H9 (cell line): ENCODE measurements around the gene PPP1R12B. TPM values are rescaled to one million over a fixed set of nuclear protein-coding genes. Genes with fewer than 3 reads are reported as not detected.

Source experiments
- DNase-seq: peaks from one replicate; pipeline ENCODE4 v3.0.0-alpha.2; 2017
- H2AFZ ChIP-seq: one replicate; pipeline ENCODE4 v1.6.1; 2013; ENCODE audit warnings: mild to moderate bottlenecking, low read length, control low read depth, moderate library complexity
- H2AK5ac ChIP-seq: 2 replicates; pipeline ENCODE4 v1.6.1; 2013; ENCODE audit warnings: low read length, control low read depth, mixed read lengths; ENCODE audit not compliant: insufficient read length
- H2BK120ac ChIP-seq: one replicate; pipeline ENCODE4 v1.6.1; 2013; ENCODE audit warnings: low read depth, mild to moderate bottlenecking, low read length, control low read depth, inconsistent platforms; ENCODE audit not compliant: poor library complexity, severe bottlenecking
- H2BK12ac ChIP-seq: 2 replicates; pipeline ENCODE4 v1.6.1; 2013; ENCODE audit warnings: low read length, control low read depth, mixed read lengths, low read depth; ENCODE audit not compliant: insufficient read length
- H2BK15ac ChIP-seq: 2 replicates; pipeline ENCODE4 v1.6.1; 2013; ENCODE audit warnings: low read depth, low read length, control low read depth
- H2BK20ac ChIP-seq: one replicate; pipeline ENCODE4 v1.6.1; 2013; ENCODE audit warnings: low read depth, mild to moderate bottlenecking, low read length, control low read depth, inconsistent platforms; ENCODE audit not compliant: poor library complexity, severe bottlenecking
- H2BK5ac ChIP-seq: 2 replicates; pipeline ENCODE4 v1.6.1; 2013; ENCODE audit warnings: low read length, control low read depth, mixed read lengths; ENCODE audit not compliant: insufficient read length
- H3K14ac ChIP-seq: 2 replicates; pipeline ENCODE4 v1.6.1; 2013; ENCODE audit warnings: low read length, control low read depth; ENCODE audit not compliant: insufficient read depth
- H3K18ac ChIP-seq: 2 replicates; pipeline ENCODE4 v1.6.1; 2013; ENCODE audit warnings: low read depth, mild to moderate bottlenecking, mixed read lengths, low read length, control low read depth; ENCODE audit not compliant: insufficient read length
- H3K23ac ChIP-seq: 2 replicates; pipeline ENCODE4 v1.6.1; 2013; ENCODE audit warnings: low read length, control low read depth, mixed read lengths, low read depth; ENCODE audit not compliant: insufficient read length
- H3K23me2 ChIP-seq: 2 replicates; pipeline ENCODE4 v1.6.1; 2013; ENCODE audit warnings: low read depth, mild to moderate bottlenecking, mixed read lengths, low read length, control low read depth; ENCODE audit not compliant: insufficient read length, poor library complexity, severe bottlenecking
- H3K27ac ChIP-seq: 2 replicates; pipeline ENCODE4 v1.5.1; 2013; ENCODE audit warnings: low read length, control low read depth, mixed read lengths, low read depth; ENCODE audit not compliant: insufficient read length
- H3K27me3 ChIP-seq: 2 replicates; pipeline ENCODE4 v1.6.1; 2013; ENCODE audit warnings: low read length, control low read depth, inconsistent platforms; ENCODE audit not compliant: insufficient read depth
- H3K4ac ChIP-seq: 2 replicates; pipeline ENCODE4 v1.6.1; 2013; ENCODE audit warnings: low read depth, mild to moderate bottlenecking, control low read depth, inconsistent platforms, low read length, moderate library complexity
- H3K4me1 ChIP-seq: 2 replicates; pipeline ENCODE4 v1.6.1; 2013; ENCODE audit warnings: low read length, control low read depth, inconsistent platforms; ENCODE audit not compliant: insufficient read depth
- H3K4me2 ChIP-seq: 2 replicates; pipeline ENCODE4 v1.6.1; 2013; ENCODE audit warnings: low read length, control low read depth, mixed read lengths; ENCODE audit not compliant: insufficient read length, insufficient read depth
- H3K56ac ChIP-seq: 2 replicates; pipeline ENCODE4 v1.6.1; 2013; ENCODE audit warnings: low read depth, mild to moderate bottlenecking, mixed read lengths, low read length, control low read depth; ENCODE audit not compliant: insufficient read length
- H3K79me1 ChIP-seq: 2 replicates; pipeline ENCODE4 v1.6.1; 2013; ENCODE audit warnings: low read depth, mild to moderate bottlenecking, moderate library complexity, low read length, control low read depth, inconsistent platforms; ENCODE audit not compliant: insufficient read depth, poor library complexity, severe bottlenecking
- H3K79me2 ChIP-seq: 2 replicates; pipeline ENCODE4 v1.6.1; 2013; ENCODE audit warnings: low read length, control low read depth, inconsistent platforms; ENCODE audit not compliant: insufficient read depth
- H3K9ac ChIP-seq: 2 replicates; pipeline ENCODE4 v1.6.1; 2013; ENCODE audit warnings: low read length, control low read depth, mixed read lengths; ENCODE audit not compliant: insufficient read length; ENCODE audit errors: extremely low read depth
- H3K9me3 ChIP-seq: one replicate; pipeline ENCODE4 v1.6.1; 2013; ENCODE audit warnings: low read depth, low read length, inconsistent platforms; ENCODE audit not compliant: control insufficient read depth
- H3T11ph ChIP-seq: one replicate; pipeline ENCODE4 v1.6.1; 2013; ENCODE audit warnings: mild to moderate bottlenecking, low read length, control low read depth, inconsistent platforms
- H4K20me1 ChIP-seq: one replicate; pipeline ENCODE4 v1.6.1; 2013; ENCODE audit not compliant: control insufficient read depth, insufficient read length, insufficient read depth
- H4K5ac ChIP-seq: 2 replicates; pipeline ENCODE4 v1.6.1; 2013; ENCODE audit warnings: low read depth, mild to moderate bottlenecking, mixed read lengths, low read length, control low read depth; ENCODE audit not compliant: insufficient read length
- H4K8ac ChIP-seq: replicated peaks from 2 replicates; pipeline ENCODE4 v1.6.1; 2013; ENCODE audit warnings: low read length, control low read depth, mixed read lengths, low read depth; ENCODE audit not compliant: insufficient read length
- H4K91ac ChIP-seq: 2 replicates; pipeline ENCODE4 v1.6.1; 2013; ENCODE audit warnings: low read depth, mild to moderate bottlenecking, moderate library complexity, mixed read lengths, low read length, control low read depth; ENCODE audit not compliant: insufficient read length
- H3K27ac Mint-ChIP-seq, 3 experiments: 2 replicates in 2 of 3; 3 replicates in 1 of 3; pipeline ENCODE4 v1.8.0; 2020 to 2021; ENCODE audit warnings: mixed read lengths in 3 of 3, mild to moderate bottlenecking in 1 of 3, moderate library complexity in 1 of 3
- H3K27me3 Mint-ChIP-seq: 2 replicates; pipeline ENCODE4 v1.8.0; 2021; ENCODE audit warnings: low read depth, mild to moderate bottlenecking, moderate library complexity, mixed read lengths
- H3K36me3 Mint-ChIP-seq, 3 experiments: 2 replicates in 2 of 3; 3 replicates in 1 of 3; pipeline ENCODE4 v1.8.0; 2020 to 2021; ENCODE audit warnings: low read depth in 3 of 3, mixed read lengths in 3 of 3; ENCODE audit not compliant: insufficient read depth in 1 of 3
- H3K4me1 Mint-ChIP-seq, 2 experiments: 2 replicates each; pipeline ENCODE4 v1.8.0; 2020; ENCODE audit warnings: mixed read lengths in 2 of 2
- H3K4me3 Mint-ChIP-seq, 2 experiments: 2 replicates in 1 of 2; 3 replicates in 1 of 2; pipeline ENCODE4 v1.8.0; 2020 to 2021; ENCODE audit warnings: mild to moderate bottlenecking in 2 of 2, mixed read lengths in 2 of 2, moderate library complexity in 1 of 2
- H3K9me3 Mint-ChIP-seq, 2 experiments: 2 replicates in 1 of 2; 3 replicates in 1 of 2; pipeline ENCODE4 v1.8.0; 2020; ENCODE audit warnings: mild to moderate bottlenecking in 2 of 2, mixed read lengths in 2 of 2, moderate library complexity in 1 of 2
- WGBS: extraction: QIAGEN DNeasy Blood & Tissue Kit; methylation state at CpG from one replicate; pipeline ENCODE4 v1.1.7; 2013; ENCODE audit warnings: missing lambda C conversion rate, low lambda C conversion rate, mixed read lengths; ENCODE audit not compliant: insufficient read length; ENCODE audit errors: extremely low coverage; 5-methylcytosine and 5-hydroxymethylcytosine counted together
- total RNA-seq: library from RNA; stranded (reverse); gene quantifications from 2 replicates; pipeline ENCODE4 v1.2.1, GENCODE V29; 2021
- TF ChIP-seq, protein P1 (sequence below): fragments of 200-600 bp; sonication (generic); conservative IDR thresholded peaks from 3 replicates; pipeline ENCODE4 v1.8.0; 2021; ENCODE audit warnings: antibody characterized with exemption, mild to moderate bottlenecking

PPP1R12B gene
- total RNA-seq, 1 experiment from 2014 or later, result 12.9 TPM

DNA sequence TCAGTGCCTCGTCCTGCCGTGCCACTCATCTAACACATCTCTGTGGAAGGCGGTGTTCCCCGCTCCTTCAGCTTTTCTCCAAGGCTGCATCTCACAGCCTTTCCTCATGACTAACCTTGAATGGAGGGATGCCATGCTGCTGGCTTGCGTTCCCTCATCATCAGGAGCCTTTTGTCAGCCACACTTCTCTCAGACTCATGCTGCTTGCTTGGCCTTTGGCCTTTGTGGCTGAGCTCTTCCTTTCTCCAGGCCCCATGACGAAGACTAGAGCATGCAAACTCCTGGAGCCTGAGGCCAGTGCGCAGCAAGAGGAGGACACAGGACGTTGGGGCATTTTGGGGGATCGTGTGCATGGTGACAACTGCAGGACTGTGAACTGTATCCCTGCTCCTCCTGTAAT lies 291.0 kb downstream of the PPP1R12B start:
- Histone ChIP-seq H3K14ac (no peak overlapping the region), H4K8ac (no peak overlapping the region), H4K91ac (no peak overlapping the region), H3K4me1 (no peaks in the 10 kb centered on the region; the same call in 1 of the 2 replicates), H3K4ac (no peak overlapping the region), H3K4me2 (no peak overlapping the region), H3K79me2 (no peaks in the 10 kb centered on the region), H2BK120ac (no peak overlapping the region), H2BK20ac (no peak overlapping the region), H3K9ac (no peak overlapping the region), H3K27ac (no peak overlapping the region), H2BK12ac (no peak overlapping the region), H3K27me3 (peaks cover 1% of the 10 kb centered on the region; the same call in 1 of the 2 replicates), H2BK15ac (no peak overlapping the region), H4K5ac (no peak overlapping the region), H3K18ac (no peak overlapping the region), H2AK5ac (no peak overlapping the region), H2AFZ (no peak overlapping the region), H2BK5ac (no peak overlapping the region), H3K9me3 (no peaks in the 10 kb centered on the region), H3K79me1 (no peaks in the 10 kb centered on the region), H4K20me1 (no peaks in the 10 kb centered on the region), H3T11ph (no peak overlapping the region), H3K56ac (no peak overlapping the region), H3K23ac (no peak overlapping the region), H3K23me2 (peaks cover 20% of the 10 kb centered on the region)
- Mint-ChIP-seq H3K27ac (no peak overlapping the region), H3K9me3 (no peaks in the 10 kb centered on the region), H3K4me3 (no peak overlapping the region), H3K27me3 (peaks cover 58% of the 10 kb centered on the region), H3K4me1 (peaks cover 33 to 46% of the 10 kb centered on the region in 2 experiments), H3K36me3 (no peaks in the 10 kb centered on the region)
- no peak for DNase-seq
- TF ChIP-seq, protein P1, sequence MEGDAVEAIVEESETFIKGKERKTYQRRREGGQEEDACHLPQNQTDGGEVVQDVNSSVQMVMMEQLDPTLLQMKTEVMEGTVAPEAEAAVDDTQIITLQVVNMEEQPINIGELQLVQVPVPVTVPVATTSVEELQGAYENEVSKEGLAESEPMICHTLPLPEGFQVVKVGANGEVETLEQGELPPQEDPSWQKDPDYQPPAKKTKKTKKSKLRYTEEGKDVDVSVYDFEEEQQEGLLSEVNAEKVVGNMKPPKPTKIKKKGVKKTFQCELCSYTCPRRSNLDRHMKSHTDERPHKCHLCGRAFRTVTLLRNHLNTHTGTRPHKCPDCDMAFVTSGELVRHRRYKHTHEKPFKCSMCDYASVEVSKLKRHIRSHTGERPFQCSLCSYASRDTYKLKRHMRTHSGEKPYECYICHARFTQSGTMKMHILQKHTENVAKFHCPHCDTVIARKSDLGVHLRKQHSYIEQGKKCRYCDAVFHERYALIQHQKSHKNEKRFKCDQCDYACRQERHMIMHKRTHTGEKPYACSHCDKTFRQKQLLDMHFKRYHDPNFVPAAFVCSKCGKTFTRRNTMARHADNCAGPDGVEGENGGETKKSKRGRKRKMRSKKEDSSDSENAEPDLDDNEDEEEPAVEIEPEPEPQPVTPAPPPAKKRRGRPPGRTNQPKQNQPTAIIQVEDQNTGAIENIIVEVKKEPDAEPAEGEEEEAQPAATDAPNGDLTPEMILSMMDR, result no peak
- no CpG with 5 or more reads among the region's 9 CpGs for WGBS
